Measurements from ENCODE around the gene GPX3.

Gene GPX3

DNA sequence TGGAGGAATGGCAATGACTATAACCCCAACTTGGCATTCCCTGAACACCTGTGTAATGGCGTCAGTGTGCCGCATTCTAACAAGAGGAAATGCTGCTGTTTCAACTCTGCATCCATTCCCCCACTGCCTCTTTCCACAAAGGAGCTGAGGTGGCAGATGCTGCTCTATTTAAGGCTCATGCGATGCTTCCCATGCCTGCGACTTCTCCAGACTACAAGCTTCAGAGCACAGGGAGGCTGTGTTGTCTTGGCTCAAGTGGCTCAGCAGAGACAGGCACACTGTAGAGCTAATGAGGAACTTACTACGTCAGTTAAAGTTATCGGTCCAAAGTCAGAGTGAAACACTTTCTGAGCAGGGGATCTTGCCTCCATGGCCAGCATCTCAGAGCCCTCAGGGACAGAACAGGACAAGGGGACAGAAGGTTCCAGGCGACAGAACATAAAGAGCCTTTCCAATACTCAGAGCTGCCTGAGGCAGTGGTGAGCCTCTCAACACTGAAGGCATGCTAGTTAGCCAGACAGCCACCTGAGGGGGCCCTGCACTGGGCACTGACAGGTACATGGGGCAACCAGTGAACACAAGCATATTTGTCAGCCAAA lies 38.6 kb downstream of the GPX3 start:
- DNase-seq, result peak; percentile 63

DNA sequence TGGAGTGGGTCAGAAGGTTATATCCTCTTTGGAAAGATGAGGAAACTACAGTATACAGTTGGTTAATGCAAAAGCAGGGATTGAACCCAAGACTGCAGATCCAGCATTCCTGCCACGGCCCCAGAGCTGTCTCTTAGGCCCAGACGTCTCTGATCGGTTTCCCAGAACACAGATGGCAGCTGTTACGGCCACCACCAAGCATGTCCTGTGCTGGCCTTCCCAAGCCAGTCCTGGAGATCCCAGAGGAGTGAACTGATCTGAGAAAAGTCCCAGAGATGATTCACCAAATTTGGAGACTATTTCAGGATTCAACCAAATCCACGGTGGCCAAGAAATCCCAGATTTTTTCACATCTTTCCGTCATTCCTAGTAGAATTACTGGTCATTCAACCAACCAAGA lies 40.4 kb downstream of the GPX3 start:
- no peak for DNase-seq

DNA sequence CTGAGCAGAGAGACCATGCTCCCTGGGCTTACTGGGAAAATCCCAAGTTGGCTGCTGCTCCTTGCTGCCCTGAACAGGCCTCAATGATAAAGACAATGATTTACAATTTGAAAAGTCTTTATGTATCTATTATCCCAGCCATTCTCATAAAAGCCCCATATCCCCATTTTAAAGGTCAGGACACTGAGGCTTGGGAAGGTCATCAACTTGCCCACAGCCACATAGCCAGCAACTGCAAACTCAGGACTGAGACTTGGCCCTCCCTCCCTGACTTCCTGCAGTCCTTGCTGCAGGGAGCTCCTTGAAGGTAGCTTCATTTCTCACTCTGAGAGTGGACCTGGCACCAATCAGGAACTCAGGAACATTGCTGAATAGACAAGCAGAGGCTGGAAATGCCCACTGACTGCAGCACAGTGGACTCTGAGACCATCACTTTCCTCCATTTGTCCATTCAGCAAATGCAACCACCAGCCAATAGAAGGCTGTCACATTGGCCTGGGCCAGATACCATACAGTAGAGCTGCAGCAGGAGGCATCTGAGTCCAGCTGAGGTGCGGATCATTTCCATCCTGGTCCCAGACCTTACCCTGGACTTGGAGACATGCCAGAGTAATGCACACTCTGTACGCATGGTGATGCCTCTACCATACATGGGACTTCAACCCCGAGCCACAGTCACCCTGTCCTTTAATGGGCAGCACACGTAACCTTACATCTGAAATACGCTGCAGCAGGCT lies 42.2 kb downstream of the GPX3 start:
- no peak for DNase-seq

DNA sequence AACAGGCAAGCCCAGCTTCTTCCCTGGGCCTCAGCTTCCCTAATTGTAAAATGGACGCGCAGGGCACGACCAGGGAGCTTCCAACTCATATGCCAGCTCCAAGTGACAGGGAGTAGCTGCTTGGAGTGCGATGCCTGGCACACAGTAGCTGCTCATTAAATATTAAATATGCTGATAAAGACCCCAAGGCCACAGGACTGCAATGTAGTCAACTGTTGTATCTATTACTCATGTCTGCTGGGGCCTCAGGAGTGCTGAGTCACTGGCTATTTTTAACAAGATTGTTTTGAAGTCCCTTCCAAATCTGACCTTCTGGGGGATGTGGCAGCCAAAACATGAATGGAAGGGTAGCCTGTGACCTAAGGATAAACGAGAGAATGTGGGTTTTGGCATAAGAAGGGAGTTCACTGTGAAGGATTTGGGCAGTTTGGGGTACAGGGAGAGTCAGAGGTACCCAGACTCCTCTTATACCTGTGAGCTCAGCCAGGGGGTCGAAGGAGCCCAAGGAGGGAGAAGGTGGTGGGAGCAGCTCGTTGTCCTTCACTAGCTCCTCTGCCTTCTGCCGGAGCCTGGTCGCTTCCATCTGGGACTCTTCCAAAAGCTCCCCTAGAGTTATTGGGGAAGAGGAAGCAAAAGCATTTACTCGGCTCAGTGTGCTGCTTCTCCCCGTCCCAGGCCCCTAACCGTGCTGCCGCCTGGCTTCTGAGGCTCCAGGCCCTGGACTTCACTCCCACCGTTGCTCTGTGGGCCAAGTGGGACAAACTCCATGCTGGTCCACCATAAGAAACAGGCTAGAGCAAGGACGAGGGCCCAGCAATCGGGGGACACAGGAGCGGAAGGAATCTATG lies 43.0 kb downstream of the GPX3 start:
- DNase-seq, result peak; percentile 80

DNA sequence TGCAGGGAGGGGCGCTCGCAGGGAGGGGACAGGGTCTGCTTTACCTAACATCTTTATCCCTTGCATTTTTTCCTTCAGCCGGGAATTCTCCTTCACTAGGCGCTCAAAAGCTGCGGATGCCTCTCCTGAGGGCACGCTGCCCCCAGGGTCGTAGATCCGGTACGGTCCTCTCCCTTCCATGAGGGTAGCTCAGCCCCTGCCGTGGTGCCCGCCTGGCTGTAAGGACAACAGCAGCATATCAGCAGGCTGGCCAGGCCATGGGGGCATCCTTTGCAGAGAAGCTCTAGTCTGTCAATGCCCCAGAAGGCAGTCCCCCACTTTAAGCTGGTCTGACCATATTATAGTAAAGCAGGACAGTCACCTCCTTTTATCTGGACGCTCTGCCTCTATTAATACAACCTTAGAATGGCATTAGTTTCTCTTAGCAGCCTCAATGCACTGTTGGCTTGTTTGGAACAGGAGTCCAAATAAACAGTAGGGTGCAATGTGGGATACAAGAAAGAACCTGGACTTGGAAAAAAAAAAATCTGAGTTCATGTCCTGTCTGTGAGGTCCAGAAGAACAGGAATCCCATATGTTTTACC lies 44.6 kb downstream of the GPX3 start:
- DNase-seq, result no peak

DNA sequence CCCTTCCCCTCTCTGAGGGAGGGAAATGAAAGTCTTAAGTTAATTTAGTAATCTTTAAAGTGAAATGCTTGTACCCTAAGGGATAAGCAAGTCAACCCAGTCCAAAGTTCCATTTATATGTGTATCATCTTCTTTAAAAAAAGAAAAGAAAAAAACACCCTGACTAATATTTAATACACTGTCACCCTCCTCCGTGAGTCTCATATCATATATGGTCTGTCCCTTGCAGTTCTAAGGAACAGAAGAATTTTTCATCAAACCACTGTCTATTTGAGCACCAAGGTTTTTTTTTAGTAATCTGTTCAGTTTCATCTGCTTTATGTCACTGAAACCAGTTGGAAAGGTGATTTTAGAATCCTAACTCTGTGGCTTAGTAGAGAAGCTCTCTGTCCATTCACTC lies 45.2 kb downstream of the GPX3 start:
- DNase-seq, result no peak

DNA sequence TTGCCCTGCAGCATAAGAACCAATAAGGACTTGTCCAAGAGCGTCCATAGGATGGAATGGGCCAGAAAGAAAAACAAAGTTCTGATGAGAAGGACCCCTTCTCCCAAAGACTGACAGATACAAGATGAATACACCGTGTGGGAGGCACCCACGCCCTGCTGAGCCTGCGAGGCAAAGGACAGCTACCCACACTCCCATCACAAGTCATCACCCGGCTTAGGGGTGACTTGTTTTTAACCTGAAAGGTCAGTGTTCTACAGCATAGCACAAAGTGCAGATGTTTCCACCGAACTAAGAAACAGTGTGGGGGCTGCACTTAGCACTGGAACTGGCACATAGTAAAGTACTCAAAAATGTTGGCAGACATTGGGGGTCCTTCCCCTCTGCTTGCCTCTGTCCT lies 46.5 kb downstream of the GPX3 start:
- no peak for DNase-seq

DNA sequence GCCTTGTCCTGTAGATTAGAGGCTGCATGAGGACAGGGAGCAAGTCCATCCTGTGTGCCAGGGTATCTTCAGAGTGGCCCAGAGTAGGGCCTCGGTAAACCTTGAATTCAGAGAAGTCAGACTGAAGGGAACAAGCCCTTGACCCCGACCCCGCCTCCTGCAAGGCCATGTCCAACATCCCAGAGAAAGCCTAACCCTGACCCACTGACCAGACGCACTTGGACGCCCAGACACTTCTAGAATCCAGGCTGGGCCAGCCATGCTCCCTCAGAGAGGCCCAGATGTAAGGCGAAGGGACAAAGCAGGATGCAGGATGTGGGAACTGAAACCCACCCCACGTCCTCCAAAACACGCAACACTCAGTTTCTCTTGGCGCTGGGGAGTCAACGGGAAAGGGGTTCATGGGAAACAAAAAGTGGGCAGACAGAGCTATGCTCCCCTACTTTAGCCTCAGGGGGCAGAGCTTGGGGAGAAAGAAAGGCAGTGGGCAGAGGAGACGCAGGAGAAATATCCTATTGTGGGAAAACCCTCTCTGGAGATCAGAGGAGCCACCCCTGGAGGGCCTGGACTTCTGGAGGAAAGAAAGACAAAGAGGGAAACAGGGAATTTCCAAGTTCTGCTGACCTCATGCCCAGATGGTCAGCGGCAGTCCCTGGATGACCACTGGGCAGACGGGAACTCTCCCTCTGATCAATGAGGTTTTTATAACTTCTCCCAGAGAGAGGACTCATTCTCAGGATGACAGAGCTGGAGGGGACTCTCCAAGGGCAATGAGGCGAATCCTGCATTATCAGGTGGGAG lies 47.4 kb downstream of the GPX3 start:
- no peak for DNase-seq

DNA sequence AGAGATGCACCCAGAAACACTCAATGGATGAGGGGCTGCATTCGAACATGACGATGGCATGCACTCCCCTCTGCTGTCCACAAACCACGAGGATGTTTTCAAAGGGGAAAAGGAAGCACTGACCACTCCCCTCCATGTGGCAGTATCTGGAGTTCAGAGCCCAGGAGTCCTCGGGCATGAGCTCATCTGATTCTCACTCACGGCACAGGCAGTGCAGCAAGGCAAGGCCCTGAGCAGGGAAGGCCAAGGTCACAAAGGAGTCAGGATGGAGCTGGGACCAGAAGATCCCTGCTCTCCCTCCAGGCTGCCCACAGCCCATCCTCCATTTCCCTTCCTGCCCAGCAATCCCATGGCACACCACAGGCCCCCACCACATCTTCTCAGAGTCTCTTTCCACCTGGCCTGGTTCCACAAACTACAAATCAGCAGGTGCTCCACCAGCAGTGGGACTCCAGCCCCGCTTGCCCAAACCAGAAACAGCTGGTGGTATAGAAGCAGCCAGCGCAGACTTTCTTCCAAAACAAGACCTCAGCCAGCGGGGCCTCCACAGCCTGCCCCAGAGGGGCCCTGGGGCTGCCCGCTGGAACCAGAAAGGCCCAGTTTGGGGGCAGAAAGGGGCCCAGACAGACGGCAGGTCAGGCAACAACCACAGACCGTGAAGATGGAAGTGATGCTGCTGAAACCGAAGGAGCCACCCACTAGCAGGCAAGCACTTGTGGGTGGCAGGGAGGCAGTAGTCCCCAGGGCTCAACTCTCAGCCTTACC lies 48.2 kb downstream of the GPX3 start:
- DNase-seq, result peak; percentile 40

DNA sequence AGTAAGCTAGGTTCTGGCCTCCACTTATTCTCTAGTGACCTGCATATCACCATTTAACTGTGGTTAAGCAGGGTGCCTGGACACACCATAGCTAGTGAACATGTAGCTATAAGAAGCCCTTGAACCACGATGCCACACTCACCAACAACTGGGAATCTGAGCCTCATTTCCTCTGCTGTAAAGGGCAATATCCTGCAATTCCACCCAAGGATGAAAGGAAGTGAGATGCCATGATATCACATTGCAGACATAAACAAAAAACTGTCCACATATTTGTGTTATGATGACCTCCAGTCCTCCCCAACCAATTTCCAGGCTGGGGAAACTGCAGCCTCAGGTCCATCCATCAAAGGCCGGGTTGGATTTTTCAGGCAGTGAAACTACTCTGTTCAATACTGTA lies 50.1 kb downstream of the GPX3 start:
- DNase-seq, result no peak

DNA sequence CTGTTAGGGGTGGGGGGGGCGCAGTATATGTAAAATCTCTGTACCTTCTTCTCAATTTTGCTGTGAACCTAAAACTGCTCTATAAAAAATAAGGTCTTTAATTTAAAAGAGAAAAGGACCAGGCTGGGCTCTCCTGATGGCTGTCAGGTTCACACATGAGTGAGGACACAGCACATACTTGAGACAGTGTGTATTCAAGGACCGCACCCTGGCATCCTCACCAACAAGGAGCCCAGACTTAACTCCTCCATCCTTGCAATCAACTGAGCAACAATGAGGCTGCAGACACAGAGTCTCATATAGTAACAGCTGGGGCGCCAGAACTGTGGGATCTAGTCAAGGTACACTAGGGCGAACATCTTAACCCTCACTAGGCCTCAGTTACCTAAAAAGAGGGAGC lies 50.6 kb downstream of the GPX3 start:
- no peak for DNase-seq

DNA sequence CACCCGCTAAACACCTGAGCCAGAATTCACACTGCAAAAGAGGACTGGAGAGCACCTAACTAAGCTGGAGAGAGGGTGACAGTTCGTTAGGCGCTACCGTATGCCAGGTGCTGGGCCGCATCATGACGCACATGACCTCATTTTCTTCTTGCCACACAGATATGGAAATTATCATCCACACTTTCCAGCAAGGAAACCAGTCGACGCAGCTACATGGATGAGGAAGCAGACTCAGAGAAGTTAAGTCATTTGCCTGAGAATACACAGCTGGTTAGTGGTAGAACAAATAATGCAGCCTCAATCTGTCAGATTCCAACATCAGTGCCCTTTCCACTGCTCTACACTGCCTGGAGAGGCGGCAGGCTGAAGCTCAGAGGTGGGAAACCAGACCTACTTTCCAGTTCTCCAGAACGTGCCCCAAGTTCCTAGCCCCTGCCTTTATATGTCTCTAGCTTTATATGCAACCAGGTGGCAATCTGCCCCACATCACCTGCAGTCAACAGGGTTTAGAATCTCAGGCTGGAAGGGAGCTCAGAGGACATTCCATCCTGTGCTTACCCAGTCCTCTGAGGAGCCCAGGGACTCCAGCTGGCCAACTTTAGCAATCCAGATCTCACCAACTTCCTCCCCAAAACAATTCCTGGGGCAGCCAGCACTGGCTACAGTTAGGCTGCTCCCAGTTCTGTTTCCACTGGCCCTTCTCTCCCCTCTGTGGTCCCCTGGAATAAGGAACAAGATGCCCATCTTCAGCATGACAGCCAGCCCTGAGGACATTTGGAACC lies 51.6 kb downstream of the GPX3 start:
- no peak for DNase-seq

DNA sequence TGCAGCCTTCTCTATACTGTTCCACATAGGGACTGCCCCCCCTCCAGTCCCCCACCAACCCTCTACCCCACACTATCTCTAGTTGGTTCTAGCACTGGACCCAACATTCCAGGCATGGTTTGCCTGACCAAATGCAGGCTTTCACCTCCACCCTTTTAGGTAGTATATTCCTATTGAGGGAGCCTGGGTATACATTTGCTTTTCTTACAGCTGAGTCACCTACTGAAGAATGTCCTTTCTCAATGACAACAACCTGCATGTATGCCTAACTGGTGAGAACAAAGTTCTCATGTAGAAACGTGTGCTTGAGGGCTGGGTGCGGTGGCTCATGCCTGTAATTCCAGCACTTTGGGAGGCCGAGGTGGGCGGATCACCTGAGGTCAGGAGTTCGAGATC lies 52.2 kb downstream of the GPX3 start:
- DNase-seq, result no peak

DNA sequence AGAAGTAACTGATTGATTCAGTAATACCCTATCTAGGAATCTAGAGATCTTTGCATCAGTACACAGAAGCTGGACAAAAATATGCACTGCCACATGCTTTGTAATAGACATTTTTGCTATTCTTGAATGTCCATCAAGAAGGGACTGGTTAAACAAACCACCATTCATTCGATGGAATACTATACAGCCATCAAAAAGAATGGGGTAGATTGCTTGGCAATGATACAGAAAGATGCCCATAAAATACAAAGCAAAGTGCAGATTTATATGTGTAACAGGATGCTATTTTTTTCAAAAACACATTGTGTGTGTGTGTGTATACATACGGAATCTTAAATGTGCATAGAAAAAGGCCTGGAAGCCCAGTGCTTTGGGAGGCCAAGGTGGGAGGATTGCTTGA lies 52.9 kb downstream of the GPX3 start:
- DNase-seq, result no peak

DNA sequence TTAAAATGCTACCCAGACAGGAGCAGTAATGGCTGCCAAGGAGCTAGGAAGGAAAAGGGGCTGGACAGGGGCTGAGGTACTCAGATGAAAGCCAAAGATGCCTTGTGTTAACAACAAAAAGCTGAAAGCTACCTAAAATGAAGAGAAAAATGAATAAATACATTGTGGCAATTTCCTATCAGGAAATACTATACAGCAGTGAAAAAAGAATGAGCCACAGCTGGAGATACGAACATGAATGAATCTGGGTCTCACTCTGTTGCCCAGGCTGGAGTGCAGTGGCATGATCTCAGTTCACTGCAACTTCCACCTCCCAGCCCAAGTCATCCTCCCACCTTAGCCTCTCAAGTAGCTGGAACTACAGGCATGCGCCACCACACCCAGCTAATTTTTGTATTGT lies 54.2 kb downstream of the GPX3 start:
- DNase-seq, result no peak

DNA sequence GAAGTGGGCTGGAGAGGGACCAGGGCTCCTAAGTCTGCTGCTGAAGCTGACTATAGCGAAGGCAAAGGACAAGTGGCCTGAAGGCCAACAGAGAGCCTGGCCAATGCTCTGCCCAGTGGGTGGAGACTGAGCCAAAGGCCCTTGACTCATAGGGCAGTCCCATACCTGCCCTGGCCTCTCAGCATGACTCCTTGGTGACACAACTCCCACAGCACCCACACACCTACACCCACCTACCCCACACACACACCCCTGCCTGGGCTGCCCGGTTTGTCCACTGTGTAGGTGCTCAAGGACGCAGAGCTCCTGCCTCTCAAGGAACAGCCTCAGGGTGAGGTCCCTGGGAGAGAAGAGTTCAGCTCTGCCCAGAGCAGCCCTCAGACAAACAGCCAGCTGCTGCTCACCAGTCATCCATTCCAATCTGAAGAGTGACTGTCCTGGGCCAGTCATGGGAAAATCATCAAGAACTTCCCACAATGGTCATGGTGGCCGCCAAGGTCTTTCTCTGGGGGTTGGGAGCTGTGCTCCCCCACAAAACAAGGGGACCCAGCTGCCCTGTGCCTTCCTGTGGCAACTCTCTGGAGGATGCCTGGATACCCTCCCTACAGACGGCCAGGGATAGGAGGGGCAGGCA lies 55.4 kb downstream of the GPX3 start:
- DNase-seq, result no peak

DNA sequence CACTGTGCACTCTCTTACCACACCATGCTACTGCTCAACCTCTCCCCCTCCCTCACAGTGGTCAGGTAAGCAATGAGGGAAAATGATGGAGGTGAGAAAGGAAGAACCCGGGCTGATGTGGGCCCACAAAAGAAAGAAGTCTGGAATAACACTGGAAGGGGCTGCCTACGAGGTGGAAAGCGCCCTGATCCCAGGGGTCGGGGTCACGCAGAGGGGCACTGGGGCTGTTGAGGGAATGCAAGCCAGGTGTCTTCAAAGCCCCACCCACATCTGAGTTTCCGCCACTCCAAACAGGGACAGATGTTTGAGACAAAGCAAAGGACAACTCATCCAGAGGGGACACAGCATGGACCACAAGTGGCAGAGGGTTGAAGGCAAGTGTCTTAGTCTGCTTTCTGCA lies 56.2 kb downstream of the GPX3 start:
- no peak for DNase-seq

DNA sequence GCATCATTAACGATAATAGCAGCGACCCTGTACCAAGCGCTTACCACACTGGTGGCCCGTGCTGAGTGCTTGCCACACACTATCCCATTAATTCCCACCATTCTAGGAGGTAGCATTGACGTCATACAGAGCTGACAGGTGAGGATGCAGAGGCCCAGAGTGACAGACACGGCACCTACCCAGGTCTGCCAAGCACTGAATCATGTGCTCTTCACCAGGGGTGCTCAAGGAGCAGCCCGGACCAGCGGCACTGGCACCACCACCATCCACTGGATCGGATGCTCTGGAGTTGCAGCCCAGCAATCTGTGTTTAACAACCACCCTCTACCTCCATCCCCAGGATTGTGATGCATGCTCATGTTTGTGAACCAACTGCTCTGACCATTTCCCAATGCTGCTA lies 57.0 kb downstream of the GPX3 start:
- no peak for DNase-seq

DNA sequence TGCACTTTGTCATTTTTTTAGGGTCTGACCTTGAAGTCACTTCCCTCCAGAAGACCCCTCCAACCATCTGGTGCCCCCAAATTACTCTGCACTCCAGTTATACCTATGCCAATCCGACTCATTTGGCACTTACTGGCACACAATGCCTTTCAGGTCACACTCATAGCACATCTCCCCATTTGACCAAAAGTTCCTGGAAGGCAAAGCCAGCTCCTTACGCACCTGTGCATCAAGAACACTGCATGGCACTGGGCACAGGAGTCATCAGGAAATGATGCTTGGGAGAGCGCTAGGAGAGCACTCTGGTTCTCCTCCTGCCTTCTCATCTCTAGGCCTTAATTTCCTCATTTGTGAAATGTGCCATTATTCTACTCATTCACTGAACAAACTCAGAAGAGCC lies 57.6 kb downstream of the GPX3 start:
- DNase-seq, result no peak

Data from hematopoietic multipotent progenitor cell treated with erythropoietin and hydrocortisone succinate and interleukin-3 and kit ligand, for 4 days (in vitro differentiated cells).